Brain pericyte (primary cell): Measurements from ENCODE around the gene AK5.
"Not testable (repeated sequence)": the region's sequence is repeated elsewhere in the genome, so short reads cannot be mapped to it uniquely, and the experiment has no call there.

Source experiments
- DNase-seq: peaks from one replicate; pipeline ENCODE4 v3.0.0-alpha.2; 2012; ENCODE audit warnings: low read depth, low spot score

The AK5 gene

GRCh38 chr1:77399250-77400086, 117.6 kb downstream of the AK5 start:
- DNase-seq, result no peak

DNA sequence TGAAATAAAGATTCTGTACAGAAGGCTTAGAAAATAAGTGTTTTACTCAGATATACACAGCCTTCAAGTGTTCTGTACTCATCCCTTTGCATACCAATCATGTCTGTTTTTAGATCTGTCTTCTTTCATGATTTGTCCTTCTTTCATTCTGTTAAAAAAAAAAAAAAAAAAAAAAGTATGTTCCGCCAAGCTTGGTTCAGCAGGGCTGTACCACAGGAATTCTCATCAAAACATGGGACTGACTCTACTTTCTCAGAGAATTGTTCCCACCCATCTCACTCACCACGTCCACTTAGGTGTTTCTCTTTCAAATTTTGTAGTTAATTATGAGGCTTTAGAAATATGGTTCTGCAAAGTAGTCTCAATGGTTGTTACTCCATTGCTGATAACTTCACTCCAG, 119.0 kb downstream of the AK5 start:
- no peak for DNase-seq

GRCh38 chr1:77401384-77401783, 119.6 kb downstream of the AK5 start:
- DNase-seq, result no peak

GRCh38 chr1:77405186-77405585, 123.4 kb downstream of the AK5 start:
- DNase-seq, result no peak

GRCh38 chr1:77406661-77407060, 124.8 kb downstream of the AK5 start:
- no peak for DNase-seq

- no peak for DNase-seq
Measured at GRCh38 chr1:77407738-77408375, 126.0 kb downstream of the AK5 start.

GRCh38 chr1:77408933-77409332, 127.1 kb downstream of the AK5 start:
- DNase-seq, result not testable (repeated sequence)

DNA sequence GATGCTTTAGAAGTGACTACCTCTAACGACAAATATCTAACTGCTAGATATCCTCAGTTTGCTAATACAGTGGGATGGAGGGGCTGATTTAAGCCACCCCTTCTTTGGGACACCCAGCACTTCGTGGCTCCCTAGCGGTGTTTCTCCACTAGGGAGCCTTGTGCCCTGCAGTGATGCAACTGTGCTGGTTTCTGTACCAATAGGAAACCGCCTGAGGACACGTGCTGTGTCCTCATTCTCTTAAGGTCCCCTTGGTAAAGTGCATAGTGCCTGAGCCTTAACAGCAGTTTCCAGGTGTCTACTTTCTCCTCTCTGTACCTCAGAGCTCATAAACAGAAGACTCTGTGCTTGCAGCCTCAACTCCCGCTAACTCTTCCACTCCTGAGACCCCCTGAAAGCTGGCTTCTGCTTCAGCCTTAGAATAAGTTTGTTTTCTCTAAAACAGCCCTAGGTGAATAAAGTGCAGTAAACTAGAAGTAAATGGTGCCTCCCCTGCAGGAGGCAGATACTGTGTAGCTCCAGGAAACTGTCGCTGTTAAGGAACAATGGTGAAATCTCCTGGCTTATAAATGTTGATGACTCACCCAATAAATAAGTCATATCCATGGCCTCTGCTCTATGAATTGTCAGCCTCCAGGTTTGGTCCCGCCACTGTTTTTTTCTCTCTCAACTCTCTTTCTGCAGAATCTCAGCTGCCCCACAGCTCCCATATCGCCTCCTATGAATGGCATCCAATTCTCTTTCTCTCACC, 130.4 kb downstream of the AK5 start:
- no peak for DNase-seq

GRCh38 chr1:77412820-77413530, 131.2 kb downstream of the AK5 start:
- no peak for DNase-seq

DNA sequence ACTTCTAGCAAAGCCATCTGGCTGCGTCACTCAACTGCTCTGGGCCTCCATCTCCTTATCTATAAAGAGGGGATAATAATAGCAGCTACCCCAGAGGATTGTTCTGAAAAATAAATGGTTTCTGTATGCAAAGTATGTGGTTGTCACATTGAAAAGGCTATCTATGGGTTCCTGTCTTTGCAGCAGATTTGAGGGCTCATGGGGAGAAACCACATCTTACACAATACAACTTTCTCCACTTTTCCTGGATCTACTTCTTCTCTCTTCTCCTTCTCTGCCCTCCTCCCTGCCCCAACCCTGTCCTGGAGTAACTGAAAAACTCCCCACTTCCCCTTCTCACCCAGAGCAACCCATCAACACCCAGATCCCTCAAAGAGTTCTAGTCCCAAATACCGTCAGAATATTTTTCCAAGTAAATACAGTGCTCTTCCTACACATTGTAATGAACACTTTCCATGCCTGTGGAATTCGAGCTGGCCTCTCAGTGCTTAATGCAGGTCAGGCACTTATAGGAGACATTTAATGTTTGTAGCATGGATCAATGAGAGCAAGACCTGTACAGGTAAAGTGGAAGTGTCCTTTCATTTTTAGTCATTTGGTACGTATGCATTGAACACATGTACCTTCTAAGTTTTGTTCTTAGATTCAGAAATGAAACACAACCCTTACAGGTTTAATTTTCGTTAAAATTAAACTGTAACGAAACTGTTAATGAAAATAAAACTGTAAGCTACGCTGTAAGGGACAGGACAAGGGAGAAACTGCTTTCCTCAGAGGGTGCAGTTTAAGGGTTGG, 131.9 kb downstream of the AK5 start:
- no peak for DNase-seq

DNA sequence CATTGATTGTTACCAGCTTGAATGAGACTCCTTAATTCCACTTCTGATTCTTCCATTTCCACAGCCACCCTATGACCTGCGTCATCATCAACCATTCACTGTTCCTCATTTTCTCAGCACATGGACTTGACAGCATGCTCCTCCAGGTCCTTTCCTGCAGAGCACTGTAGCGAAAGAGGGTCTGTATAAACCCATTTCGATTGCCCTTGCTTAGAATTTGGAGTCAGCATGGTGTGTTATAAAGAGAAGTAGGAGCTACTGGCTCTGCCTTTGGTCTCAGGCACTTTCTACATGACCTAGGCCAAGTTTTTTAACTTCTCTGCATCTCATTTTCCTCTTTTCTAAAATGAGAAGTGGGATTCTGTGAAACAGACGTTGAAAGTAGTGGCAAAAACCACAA, 133.8 kb downstream of the AK5 start:
- DNase-seq, result no peak

DNA sequence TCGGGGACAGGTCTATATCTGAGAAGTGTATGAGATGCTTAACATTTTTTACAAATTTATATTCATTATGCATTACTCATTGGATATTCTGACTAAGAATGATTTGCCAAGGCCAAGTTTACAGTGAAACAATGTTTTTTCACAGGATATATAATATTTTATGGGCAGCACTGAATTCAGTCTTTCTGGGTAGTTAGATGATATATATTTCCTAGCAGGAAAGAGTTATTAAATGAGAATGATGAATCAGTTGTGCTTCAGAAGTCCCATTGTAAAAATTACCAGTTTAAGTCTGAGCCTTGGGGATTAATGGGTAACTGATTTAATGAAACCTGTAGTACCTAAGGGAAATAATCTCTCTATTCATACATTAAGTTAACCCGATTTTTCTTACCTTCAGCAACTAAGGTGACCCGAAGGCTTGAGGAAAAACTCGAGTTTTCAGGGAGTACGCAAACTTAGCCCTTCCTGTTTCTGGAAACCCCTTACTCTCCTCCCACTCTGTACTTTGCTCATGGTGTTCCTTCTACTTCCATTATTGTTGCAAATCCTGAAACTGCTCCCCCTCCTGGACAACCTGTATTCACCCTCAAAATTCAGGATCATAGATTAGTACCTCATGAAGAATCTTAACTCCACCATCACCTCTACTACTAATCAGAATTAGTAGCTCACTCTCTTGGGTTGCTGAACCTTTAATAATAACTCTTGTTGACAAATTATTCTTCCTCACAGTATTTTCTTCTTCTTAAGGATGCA, 135.1 kb downstream of the AK5 start:
- no peak for DNase-seq

DNA sequence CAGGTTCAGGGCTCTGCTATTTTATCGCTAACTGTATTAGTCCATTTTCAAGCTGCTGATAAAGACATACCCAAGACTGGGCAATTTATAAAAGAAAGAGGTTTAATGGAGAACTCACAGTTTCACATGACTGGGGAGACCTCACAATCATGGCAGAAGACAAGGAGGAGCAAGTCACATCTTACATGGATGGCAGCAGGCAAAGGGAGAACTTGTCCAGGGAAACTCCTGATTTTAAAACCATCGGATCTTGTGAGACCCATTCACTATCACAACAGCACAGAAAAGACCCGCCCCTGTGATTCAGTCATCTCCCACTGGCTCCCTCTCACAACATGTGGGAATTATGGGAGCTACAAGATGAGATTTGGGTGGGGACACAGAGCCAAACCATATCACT, 136.2 kb downstream of the AK5 start:
- DNase-seq, result not testable (repeated sequence)

DNA sequence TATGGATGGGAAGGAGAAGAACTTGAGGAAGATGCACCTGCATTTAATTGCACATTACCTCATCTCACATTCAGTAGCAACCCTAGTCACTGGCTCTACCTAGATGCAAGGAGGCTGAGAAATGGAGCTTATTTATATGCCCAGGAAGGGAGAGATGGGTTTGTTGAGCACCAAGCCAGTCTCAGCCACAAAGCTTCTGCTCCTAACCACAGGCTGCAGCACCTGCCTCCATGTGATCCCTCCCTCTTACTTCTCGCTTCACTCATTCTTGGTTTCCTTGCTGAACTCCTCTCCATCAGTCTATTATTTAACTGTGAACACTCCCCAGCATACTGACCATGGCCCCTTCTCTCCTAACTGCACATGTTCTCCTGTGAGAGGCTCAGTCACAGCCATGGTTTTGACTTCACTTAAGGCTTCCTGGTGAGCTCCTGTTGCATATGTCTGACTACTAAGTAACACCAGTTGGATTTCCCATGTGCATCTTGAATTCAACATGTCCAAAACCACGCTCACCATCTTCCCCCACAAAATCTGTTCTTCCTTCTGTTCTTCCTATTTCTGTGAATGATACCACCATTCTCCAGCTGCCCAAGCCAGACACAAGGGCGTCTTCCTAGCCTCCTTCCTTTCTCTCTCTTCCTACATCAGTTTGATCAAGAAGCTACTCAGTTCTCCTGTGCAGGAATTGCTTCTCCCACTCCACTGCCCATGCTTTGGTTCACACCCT, 139.8 kb downstream of the AK5 start:
- DNase-seq, result no peak

GRCh38 chr1:77424236-77424635, 142.4 kb downstream of the AK5 start:
- DNase-seq, result no peak

DNA sequence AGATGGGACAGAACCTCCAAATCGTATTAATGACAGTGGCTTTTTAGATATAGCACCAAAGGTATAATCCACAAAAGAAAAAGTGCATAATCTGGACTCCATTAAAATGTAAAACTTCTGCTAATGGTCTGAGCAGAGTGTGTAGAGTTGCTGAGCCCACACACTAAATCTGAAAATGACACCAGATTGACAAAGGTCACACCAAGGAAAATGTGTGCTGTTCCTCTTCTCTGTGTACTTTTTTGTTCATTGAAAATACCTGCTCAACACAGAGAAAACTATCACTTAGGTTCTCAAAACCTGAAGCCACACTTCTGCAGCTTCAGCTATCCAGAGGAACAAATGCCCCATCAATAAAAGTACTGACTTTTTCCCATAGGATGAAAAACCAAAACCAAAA, 146.2 kb downstream of the AK5 start:
- DNase-seq, result no peak

DNA sequence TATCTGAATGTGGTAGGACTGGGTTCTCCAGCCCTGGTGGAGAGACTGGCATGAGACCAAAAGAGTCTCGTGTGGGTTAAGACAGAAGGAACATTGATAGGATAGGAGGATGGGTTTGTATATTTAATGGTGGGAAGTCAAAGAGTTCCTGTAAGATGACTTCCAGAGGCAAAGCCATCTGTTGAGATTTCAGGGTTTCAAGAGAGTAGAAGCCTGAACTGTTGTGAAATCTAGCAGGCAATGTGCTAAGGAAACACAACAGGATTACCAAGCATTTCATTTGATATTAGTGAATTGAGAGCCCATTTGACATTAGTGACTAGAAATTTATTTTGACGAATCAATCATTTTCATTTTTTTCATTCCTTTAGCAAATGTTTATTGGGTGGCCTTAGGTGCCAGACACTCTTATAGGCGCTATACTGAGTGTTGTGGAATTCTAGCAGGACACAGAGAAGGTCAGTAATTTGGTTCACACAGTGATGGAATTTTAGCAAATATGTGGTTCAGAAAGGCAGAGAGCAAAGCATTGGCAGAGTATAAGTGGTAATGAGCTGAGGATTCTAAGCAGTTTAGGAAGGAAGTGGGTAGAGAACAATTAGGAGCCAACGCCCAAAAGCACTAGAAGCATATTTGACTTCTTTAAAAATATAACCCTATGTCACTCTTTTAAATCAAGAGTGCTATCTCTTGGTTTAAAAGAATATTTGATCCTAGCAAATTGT, 149.3 kb downstream of the AK5 start:
- no peak for DNase-seq

DNA sequence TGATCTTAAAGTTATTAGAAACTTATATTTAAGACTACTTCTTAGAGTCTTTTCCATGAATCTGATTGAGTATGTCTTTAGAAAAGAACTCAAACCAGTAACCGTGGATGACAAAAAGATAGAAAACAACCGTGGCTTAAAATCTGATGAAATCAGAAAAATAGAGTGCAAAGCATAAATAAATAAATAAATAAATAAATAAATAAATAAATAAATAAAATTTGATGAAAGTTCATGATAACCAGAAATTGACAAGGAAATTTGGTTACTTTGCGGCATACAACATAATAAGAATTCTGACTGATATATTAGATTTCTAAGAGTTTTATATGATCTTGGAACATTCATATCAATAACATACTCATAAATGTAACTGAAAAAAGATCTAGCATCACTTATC, 152.1 kb downstream of the AK5 start:
- DNase-seq, result no peak

DNA sequence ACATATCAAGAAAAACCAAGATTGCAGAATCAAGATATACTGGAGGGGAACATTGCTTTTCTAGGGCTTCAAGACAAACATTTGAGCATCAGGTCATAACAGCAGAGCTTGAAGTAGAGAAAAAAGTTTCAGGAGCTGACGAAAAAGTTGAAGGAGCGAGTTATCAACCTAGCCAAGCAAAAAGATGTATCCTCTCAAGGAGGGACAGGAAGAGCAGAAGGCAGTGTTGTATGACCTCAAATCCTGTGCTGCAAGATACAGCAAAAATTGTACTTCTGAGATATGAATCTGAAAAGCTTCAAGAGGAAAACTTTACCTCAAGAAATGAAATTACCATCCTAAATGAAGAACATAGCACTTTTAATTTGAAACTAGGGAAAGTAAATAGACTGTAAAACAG, 153.1 kb downstream of the AK5 start:
- no peak for DNase-seq
